ENCODE measurements around the gene CLASP1. TPM values are rescaled to one million over a fixed set of nuclear protein-coding genes. Genes with fewer than 3 reads are reported as not detected.

CLASP1 gene
- total and polyA plus RNA-seq, 2 experiments from 2014 or later, result 16.6 to 56.3 TPM

GRCh38 chr2:121420486-121420885, 228.8 kb downstream of the CLASP1 start:
- DNase-seq (ENCODE audit: low spot score) (no peak), ATAC-seq (no peak)
- no peak overlapping the region for H3K4me3 ChIP-seq
- H3K27ac ChIP-seq (ENCODE audit: low read depth), result no peak overlapping the region
- peaks cover 10% of the 10 kb centered on the region; the same call in 2 of the 3 replicates for H3K36me3 Mint-ChIP-seq (ENCODE audit: low read depth)
- H3K27ac Mint-ChIP-seq, result no peak overlapping the region
- no peaks in the 10 kb centered on the region for H3K4me1 ChIP-seq (ENCODE audit: insufficient read depth)
- no peaks in the 10 kb centered on the region for H3K27me3 Mint-ChIP-seq (ENCODE audit: insufficient read depth, low read depth, poor library complexity)
- H2AFZ ChIP-seq, result no peak overlapping the region
- TF ChIP-seq JUNB (IDR thresholded peaks at IDR 0.05; ENCODE audit: unreplicated experiment) (no peak), ZNF462 (CRISPR knock-in tag; IDR thresholded peaks at IDR 0.05) (no peak), ZNF331 (CRISPR knock-in tag; IDR thresholded peaks at IDR 0.05; ENCODE audit: low read depth) (no peak), STAT1 (IDR thresholded peaks at IDR 0.05; ENCODE audit: unreplicated experiment) (no peak), EZH2phosphoT487 (IDR thresholded peaks at IDR 0.05; ENCODE audit: unreplicated experiment) (no peak), POLR2AphosphoS5 (IDR thresholded peaks at IDR 0.05; ENCODE audit: low read depth) (no peak), CTCF (conservative IDR thresholded peaks at IDR 0.05; ENCODE audit: low read depth in 2 of 2) (no peak), ZNF114 (CRISPR knock-in tag; IDR thresholded peaks at IDR 0.05) (no peak), EZH2 (IDR thresholded peaks at IDR 0.05; ENCODE audit: low read depth, unreplicated experiment) (no peak), NANOG (IDR thresholded peaks at IDR 0.05; ENCODE audit: borderline replicate concordance) (no peak), ETS1 (IDR thresholded peaks at IDR 0.05) (no peak), CREB1 (CRISPR knock-in tag; IDR thresholded peaks at IDR 0.05; ENCODE audit: low read depth) (no peak), REST (IDR thresholded peaks at IDR 0.05; ENCODE audit: unreplicated experiment) (no peak)
- no peaks in the 10 kb centered on the region for H3K9me2 ChIP-seq (ENCODE audit: insufficient read depth)
- H3K4me2 ChIP-seq, result no peak overlapping the region
- H3K36me3 ChIP-seq (ENCODE audit: insufficient read depth), result no peaks in the 10 kb centered on the region
- H3K4me3 Mint-ChIP-seq, result no peak overlapping the region
- H4K20me1 ChIP-seq (replicated peaks; ENCODE audit: insufficient read depth), result no peaks in the 10 kb centered on the region
- H3K27me3 ChIP-seq (ENCODE audit: insufficient read depth), result no peaks in the 10 kb centered on the region
- no peaks in the 10 kb centered on the region for H3K9me3 Mint-ChIP-seq
- no peaks in the 10 kb centered on the region for H3K79me2 ChIP-seq (replicated peaks; ENCODE audit: insufficient read depth)
- no peaks in the 10 kb centered on the region for H3K4me1 Mint-ChIP-seq
- no peaks in the 10 kb centered on the region for H3F3A ChIP-seq (replicated peaks; ENCODE audit: low read depth)
